ENCODE data around the gene CSF3R.

CSF3R gene
- total RNA-seq = 0.15 to 2.5 reads per million in 2 donors

DNA sequence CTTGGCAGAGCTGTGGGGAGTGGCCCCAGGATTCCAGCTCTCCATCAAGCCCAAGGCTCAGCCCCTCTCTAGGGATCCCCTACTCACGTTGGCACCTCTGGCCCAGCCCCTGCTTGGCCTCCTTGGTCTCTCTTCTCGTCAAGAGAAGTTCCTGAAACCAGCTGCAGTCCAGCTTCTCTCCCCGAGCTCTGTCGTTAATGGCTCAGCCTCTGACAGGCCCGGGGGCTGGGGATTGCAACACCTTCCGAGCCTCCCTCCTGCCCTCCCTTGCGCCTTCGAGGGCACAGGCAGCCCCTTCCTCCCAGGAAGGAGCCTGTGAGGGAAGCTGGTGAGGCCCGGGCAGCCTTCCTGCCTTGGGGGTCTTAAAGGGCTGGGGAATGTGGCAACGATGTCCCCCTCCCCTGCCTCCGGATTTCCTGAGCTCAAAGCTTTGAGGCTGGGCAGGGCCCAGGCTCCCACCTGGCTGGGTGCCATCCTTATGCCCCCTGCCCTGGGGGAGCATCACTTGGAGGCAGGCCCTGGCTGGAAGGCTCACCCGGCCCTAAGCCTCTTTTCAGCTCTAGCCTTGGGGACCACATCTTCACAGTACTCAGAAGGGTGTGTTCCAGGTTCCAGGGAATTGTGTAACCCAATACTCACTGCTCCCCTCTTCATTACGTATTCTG lies at the start of gene CSF3R:
Gene CSF3R (minus strand): TSS at position 190 of the 665 bp plus-strand sequence. CDS start 3,417 bp downstream, outside the sequence.
- DNase-seq = no peak

DNA sequence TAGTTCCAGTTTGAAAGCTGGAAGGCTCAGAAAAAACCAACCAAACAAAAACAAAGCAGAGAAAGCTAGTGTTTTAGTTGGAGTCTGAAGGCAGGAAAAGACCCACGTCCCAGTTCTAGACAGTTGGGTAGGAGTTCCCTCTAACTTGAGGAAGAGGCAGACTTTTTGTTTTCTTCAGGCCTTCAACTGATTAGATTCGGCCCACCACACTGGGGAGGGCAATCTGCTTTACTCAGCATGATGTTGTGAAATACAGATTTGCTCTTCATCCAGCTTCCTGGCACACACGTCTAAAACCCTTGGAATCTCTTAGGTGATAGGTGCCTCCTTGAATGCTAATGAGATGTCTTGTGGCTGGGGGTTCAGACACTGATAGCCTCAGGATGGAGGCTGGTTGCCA lies 49.1 kb upstream of the CSF3R start:
- no peak for DNase-seq

DNA sequence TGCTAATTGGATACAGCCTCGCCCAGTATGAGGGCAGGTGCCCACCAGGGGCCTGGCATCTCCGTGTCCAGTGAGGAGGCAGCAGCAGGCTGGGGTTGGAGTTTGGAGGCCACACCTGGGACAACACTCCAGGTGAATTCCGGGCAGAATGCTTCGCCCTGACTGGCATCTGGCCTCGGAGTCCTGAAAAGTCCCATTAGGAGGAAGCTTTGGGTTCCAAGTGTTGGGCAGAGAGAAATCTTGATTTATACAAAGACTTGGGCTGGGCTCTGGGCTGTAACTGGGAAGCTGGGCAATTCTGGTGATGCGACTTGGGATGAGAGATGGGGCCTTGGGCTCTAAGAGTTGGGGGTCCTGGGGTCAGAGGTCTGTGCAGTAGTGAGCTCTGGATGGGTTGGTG lies 48.1 kb upstream of the CSF3R start:
- no peak for DNase-seq

- no peak for DNase-seq
Observed at GRCh38 chr1:36530261-36530660, 47.5 kb upstream of the CSF3R start.

- no peak for DNase-seq
Observed at GRCh38 chr1:36529769-36530260, 47.1 kb upstream of the CSF3R start.

DNA sequence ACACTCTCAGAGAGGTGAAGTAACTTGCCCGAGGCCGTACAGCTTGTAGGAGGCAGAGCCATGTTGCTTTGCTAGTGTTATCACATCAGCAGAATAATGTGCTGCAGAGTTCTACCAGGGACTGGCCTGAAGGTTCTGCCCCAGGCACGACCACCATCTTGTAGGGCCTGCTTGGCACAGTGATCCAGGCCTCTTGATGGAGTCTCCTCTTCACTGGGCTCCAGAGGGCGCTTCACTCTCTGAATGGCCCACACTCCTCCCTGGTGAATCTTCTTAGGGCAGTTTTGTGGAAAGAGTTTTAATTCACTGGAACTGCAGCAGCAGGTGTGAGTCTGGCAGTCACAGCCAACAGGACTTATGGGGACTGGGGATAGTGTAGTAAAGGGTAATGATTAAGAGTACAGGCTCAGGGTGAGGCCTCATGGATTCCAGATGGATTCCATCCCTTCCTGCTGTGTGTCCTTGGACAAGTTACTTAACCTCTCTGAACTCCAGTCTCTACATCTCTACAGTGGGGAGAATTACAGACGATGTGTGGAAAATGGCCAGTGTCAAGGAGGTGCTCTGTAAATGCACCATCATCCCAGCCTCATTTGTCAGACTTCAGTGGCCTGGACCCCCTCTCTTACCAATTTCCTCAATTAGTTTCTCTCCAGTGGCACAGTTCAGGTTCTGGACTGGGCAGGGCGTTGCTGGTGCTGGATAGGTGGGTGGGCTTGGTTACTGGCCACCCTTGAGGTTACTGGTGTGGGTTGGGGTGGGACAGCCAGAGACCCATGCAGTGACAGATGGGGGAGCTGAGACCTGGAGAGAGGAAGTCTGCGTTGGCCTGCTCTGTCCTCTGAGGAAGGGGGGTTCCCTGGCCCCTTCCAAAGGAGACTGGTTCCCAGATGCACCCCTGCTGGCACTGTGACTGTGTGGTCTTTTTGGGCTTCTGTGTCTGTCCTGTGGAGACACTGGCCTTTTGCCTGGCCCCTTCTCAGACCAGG lies 45.9 kb upstream of the CSF3R start:
- DNase-seq = no peak

- no peak for DNase-seq
Observed at GRCh38 chr1:36525166-36525565, 42.5 kb upstream of the CSF3R start.

DNA sequence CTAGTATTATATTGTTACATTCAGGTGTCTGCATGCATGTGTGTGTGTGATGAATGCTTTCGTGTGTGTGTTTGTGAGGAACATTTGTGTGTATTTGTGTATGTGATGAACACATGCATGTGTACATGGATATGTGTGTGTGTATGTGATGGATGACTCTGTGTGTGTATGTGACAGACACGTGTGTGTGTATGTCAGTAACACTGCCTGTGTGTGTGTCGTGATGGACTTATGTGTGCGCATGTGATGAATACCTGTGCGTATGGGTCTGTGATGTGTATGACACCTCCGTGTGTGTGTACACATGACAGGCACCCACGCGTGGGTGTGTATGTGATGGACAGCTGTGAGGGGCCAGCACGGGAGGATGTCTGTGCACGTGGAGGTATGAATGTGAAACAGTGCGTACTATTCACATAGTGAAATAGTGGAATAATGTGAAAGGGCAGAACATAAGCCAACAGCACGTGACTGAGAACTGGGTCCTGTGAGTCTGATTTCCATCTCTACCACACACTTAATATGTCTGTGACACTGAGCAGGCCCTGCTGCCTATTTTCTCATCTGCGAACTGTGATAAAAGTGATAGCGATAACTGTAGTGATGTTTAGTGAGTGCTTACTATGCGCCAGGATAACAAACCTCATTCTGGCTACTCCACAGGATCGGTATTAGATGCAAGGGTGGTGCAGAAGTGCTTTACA lies 41.8 kb upstream of the CSF3R start:
- no peak for DNase-seq

DNA sequence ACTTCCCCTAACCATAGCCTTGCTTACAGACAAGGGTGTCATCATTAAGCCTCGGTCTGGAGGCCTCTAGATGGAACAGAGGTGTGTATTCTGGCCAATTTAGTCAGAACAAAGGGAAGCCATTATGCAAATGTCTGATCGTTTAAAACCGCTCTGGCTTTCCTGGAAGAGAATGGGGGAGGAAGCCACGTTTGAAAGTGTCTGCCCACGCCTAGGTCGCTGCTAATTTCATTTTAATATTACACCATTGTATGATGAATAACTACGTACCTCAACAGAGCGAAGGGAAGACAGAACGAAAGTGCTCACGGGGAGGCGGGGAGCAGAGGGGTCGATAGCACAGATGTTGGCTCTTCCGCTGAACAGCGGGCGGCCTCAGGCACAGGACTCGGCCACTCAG lies 41.1 kb upstream of the CSF3R start:
- no peak for DNase-seq

GRCh38 chr1:36523230-36523495 lies 40.5 kb upstream of the CSF3R start:
- DNase-seq = no peak

GRCh38 chr1:36522461-36523229 lies 39.9 kb upstream of the CSF3R start:
- no peak for DNase-seq

DNA sequence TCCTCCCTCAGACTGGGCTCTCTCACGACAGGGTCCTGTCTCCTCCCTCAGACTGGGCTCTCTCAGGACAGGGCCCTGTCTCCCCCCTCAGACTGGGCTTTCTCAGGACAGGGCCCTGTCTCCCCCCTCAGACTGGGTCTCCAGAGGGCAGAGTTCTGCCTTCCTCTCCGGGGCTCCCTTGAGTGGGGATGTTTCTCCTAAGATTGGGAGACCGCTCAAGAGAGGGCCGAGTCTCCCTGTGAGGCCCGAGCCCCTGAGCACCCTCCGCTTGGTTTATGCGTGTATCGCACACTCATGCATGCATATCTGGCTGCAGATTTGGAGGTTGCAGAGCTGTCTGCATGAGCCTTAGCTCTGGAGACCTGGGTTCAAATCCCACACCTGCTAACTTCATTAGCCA lies 39.3 kb upstream of the CSF3R start:
- DNase-seq = no peak

- DNase-seq = no peak
Observed at GRCh38 chr1:36520771-36521420, 38.2 kb upstream of the CSF3R start.

DNA sequence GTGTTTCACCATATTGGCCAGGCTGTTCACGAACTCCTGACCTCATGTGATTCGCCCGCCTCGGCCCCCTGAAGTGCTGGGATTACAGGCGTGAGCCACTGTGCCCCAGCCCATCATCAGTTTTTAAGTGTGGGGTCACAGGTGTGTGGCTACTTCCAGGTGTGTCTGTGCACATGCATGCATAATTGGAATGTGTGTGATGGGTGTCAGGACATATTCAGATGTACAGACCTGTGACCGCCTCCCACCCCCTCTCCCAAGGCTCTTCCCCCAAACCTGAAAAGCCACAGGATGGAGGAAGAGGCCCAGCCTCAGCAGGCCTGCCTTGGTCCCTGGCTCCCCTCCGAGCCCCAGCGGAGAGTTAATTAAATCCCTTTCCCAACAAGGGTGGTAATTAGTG lies 37.3 kb upstream of the CSF3R start:
- no peak for DNase-seq

GRCh38 chr1:36517011-36517771 lies 34.5 kb upstream of the CSF3R start:
- no peak for DNase-seq

DNA sequence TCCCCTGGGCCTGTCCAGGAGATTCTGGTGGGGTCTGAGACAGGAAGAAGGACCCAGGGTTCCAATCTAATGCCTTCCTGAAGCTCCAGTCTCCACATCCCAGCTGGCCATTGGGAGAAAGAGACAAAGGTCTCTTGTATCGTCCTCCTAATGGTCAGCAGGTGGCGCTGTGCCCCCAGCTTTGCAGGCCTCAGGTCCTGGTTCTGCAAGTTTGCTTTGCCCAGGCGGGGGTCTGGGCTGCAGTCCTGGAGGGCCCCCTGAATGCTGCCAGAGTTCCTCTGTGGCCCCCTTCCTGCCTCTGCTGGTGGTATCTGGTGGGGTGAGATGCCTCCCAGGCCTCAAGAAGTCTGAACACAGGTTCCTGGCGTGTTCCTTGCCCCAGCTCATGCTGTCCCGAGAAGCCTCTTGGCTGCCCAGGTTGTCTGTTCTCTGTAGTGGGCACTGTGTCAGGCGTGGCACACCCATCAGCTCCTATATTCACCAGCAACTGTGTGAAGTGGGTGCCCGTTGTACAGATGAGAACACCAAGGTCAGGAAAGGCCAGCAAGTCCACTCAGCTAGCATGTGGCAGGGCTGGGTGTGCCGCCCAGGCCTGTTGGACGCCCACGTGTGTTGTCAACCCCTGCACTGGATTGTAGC lies 33.8 kb upstream of the CSF3R start:
- no peak for DNase-seq

DNA sequence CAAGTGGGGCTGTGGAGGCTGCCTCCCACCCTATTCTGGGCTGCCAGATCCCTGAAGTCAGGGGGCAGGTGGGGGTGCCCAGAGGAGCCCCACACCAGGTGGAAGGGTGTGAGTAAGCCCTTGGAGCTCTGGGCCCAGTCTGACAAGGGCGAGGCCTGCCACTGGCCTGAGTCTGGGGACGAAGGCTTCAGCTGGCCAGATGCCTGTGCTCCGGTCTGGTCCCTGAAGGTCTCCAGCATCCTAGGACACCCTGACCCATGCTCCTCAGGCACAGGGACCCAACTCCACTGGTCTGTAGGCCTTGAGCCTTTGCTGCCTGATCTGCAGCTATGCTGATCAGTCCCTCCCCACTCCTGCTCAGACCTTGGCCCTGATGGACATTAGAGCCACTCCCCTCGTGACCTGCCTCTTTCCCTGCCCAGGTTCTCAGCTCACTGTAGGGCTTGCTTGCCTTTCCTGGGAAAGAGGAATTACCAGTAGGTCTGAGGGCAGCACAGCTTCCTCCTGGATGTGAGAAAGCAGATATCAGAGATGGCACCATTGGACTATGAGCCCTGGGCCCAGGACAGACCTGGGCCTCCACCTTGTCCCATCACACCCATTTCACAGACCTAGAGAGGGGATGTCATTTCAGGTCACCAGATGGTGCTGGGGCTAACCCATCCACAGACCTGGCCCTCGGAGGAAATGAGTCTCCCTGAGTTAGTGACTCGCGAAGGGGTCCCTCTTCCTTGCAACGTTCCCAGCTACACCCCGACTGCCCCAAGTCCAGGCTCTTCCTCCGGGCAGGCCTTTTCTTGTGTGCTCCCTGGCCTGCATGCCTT lies 32.8 kb upstream of the CSF3R start:
- DNase-seq = no peak

DNA sequence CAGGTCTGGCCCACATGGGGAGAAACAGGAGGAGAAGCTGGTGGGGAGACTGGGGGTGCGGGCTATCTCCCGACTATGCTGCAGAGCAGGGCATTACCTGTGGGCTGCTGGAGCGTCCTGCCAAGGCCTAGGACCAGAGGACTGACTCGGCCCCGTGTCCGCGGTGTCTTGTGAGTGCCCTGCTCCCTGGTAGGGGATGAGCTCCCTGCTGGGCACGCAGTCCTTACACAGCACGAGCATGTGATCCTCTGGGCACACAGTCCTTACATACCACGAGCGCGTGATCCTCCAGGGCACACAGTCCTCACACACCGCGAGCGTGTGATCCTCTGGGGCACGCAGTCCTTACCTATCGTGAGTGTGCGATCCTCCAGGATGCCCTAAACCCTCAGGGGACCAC lies 31.8 kb upstream of the CSF3R start:
- DNase-seq = no peak

DNA sequence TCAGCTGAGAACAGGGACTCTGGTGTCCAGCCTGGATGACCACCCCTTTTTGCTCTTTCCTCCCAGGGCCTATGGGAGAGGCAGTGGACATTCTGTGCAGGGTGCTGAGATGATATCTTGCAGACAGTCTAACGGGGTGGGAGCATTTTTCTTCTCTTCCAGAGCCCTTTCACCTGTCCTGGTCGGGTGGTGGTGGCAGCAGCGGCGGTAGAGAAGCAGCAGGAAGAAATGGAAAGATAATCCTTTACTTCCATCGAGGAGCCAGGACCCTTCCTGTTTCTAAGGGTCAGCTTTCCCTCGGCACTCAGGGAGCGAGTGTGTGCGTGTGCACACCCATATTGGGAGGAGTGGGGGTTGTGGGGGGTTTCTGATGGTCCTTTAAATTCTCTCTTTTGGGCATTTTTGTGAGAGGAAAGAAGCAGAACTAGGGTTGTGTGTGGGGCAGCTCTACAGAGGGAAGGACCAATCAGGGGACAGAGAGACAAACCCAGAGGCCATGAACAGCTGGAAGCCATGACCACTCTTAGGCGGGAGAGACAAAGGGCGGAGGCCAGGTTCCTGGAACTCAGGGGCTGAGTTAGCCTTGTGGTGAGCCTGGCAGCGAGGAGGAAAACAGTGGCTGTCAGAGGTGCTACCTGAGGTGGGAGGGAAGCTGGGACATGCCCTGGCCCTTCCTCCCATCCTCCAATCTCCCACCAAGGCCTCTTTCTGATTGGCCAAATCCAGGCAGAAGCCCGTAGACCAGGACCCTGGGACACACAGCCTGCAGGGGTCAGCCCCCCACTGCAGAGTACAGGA lies 31.2 kb upstream of the CSF3R start:
- no peak for DNase-seq
